HCT116 (cell line): Measurements from ENCODE around the gene ZNF384.

Experiments used
- CTCF ChIP-seq, 3 experiments: fragments of 200-600 bp in 1 of 3; sonication (generic) in 1 of 3; IDR thresholded peaks in 2 of 3; conservative IDR thresholded peaks in 1 of 3; 2 replicates each; pipeline ENCODE4 v1.5.1; 2012 to 2017; ENCODE audit warnings: low read depth in 2 of 3, low read length in 2 of 3, antibody characterized with exemption in 1 of 3, borderline replicate concordance in 1 of 3, control low read depth in 1 of 3, mild to moderate bottlenecking in 1 of 3, mixed read lengths in 1 of 3, mixed run types in 1 of 3, moderate library complexity in 1 of 3; ENCODE audit not compliant: insufficient read depth in 1 of 3
- EGR1 ChIP-seq: IDR thresholded peaks from 2 replicates; pipeline ENCODE4 v1.6.1; 2012; ENCODE audit warnings: low read depth
- EZH2 ChIP-seq: fragments of 200-600 bp; sonication (generic); IDR thresholded peaks from 2 replicates; pipeline ENCODE4 v1.6.1; 2017; ENCODE audit warnings: antibody characterized with exemption, mixed run types
- EZH2phosphoT487 ChIP-seq: fragments of 200-600 bp; IDR thresholded peaks from 2 replicates; pipeline ENCODE4 v1.6.1; 2018; ENCODE audit warnings: antibody characterized with exemption, borderline replicate concordance
- JUND ChIP-seq: IDR thresholded peaks from 2 replicates; pipeline ENCODE4 v1.6.1; 2012
- MAX ChIP-seq: IDR thresholded peaks from 2 replicates; pipeline ENCODE4 v1.6.1; 2012
- POLR2A ChIP-seq: IDR thresholded peaks from 2 replicates; pipeline ENCODE4 v1.7.0; 2011; ENCODE audit warnings: borderline replicate concordance; ENCODE audit not compliant: insufficient read depth, insufficient read length; ENCODE audit errors: extremely low read depth
- POLR2AphosphoS5 ChIP-seq: IDR thresholded peaks from 2 replicates; pipeline ENCODE4 v1.6.1; 2011; ENCODE audit warnings: mild to moderate bottlenecking, low read depth, low read length, moderate library complexity
- REST ChIP-seq: IDR thresholded peaks from 2 replicates; pipeline ENCODE4 v1.6.1; 2012; ENCODE audit warnings: low read depth
- SP1 ChIP-seq: IDR thresholded peaks from 2 replicates; pipeline ENCODE4 v1.6.1; 2012; ENCODE audit warnings: low read depth
- YY1 ChIP-seq: IDR thresholded peaks from 2 replicates; pipeline ENCODE4 v1.6.1; 2011; ENCODE audit warnings: low read length, low read depth, moderate library complexity, mild to moderate bottlenecking; ENCODE audit not compliant: insufficient replicate concordance; ENCODE audit errors: extremely low read depth
- ZBTB33 ChIP-seq: IDR thresholded peaks from 2 replicates; pipeline ENCODE4 v1.6.1; 2011; ENCODE audit warnings: mild to moderate bottlenecking, low read length, moderate library complexity; ENCODE audit not compliant: insufficient replicate concordance; ENCODE audit errors: extremely low read depth

GRCh38 chr12:6698352-6699046 lies 9.3 kb upstream of the ZNF384 start:
- TF ChIP-seq CTCF (IDR thresholded peaks at IDR 0.05 in 2 of 3, conservative IDR thresholded peaks at IDR 0.05 in 1 of 3; ENCODE audit: borderline replicate concordance in 1 of 3, insufficient read depth in 1 of 3, low read depth in 2 of 3, low read length in 2 of 3) (no peak), EZH2 (no peak), MAX (no peak), EGR1 (no peak), POLR2A (no peak), POLR2AphosphoS5 (no peak), ZBTB33 (no peak), JUND (no peak), REST (no peak), SP1 (no peak), EZH2phosphoT487 (no peak), YY1 (no peak)
